A549 (cell line): ENCODE measurements around the gene TXK. TPM values are rescaled to one million over a fixed set of nuclear protein-coding genes. Genes with fewer than 3 reads are reported as not detected.

Source experiments
- ATAC-seq, 2 experiments: fragments of 200-7000 bp in 1 of 2; fragments of >200 bp in 1 of 2; cut with Nextera tagmentation in 1 of 2; cut with Tn5 transposase in 1 of 2; 3 replicates each; pipeline versions ENCODE4 v1.8.0 to v1.9.1; 2018 to 2020; ENCODE audit warnings: mild to moderate bottlenecking in 1 of 2, moderate library complexity in 1 of 2
- CTCF ChIA-PET: fragments of 300-600 bp; sonication (Branson Sonifier 250); formaldehyde crosslinking; extraction: SDS; loops from one replicate; lab custom pipeline; 2021; ENCODE audit warnings: antibody characterized with exemption, inconsistent platforms; lab: Yijun Ruan, JAX
- POLR2A ChIA-PET: fragments of 350-600 bp; formaldehyde crosslinking; extraction: SDS; loops from one replicate; lab custom pipeline; 2021; ENCODE audit warnings: antibody characterized with exemption, inconsistent platforms; lab: Yijun Ruan, JAX
- DNase-seq, 2 experiments: peaks; one replicate each; pipeline versions ENCODE4 v3.0.0 to v3.0.0-alpha.2; 2011 to 2016; ENCODE audit warnings: low read depth in 1 of 2, low spot score in 1 of 2
- FAIRE-seq: peaks from 2 replicates; lab custom pipeline; 2011; peaks lifted over from hg19 to GRCh38; lab: Jason Lieb, UNC
- H3K27ac ChIP-seq, 2 experiments: fragments of >200 bp; sonication (Bioruptor Twin); formaldehyde crosslinking; 3 replicates each; pipeline ENCODE4 v1.5.1; 2016 to 2017
- H3K4me1 ChIP-seq: fragments of >200 bp; sonication (Bioruptor Twin); formaldehyde crosslinking; 3 replicates; pipeline ENCODE4 v1.6.1; 2016
- H3K4me2 ChIP-seq: fragments of >200 bp; sonication (Bioruptor Twin); formaldehyde crosslinking; 3 replicates; pipeline ENCODE4 v1.6.1; 2016
- H3K4me3 ChIP-seq: fragments of >200 bp; sonication (Bioruptor Twin); formaldehyde crosslinking; 3 replicates; pipeline ENCODE4 v1.5.1; 2016
- H3K9me3 ChIP-seq: fragments of >200 bp; sonication (Bioruptor Twin); formaldehyde crosslinking; 3 replicates; pipeline ENCODE4 v1.6.1; 2016
- BHLHE40 ChIP-seq: IDR thresholded peaks from 2 replicates; pipeline ENCODE4 v1.6.1; 2012; ENCODE audit warnings: low read depth, low read length, inconsistent platforms
- CBX2 ChIP-seq: fragments of 200-600 bp; sonication (generic); IDR thresholded peaks from 2 replicates; pipeline ENCODE4 v1.6.1; 2016; ENCODE audit warnings: low read depth, mild to moderate bottlenecking, borderline replicate concordance
- EHF ChIP-seq: fragments of 250-450 bp; sonication (Bioruptor Pico); IDR thresholded peaks from 2 replicates; pipeline ENCODE4 v1.5.0; 2020; ENCODE audit warnings: mild to moderate bottlenecking
- ELK1 ChIP-seq: fragments of 150-350 bp; IDR thresholded peaks from 2 replicates; pipeline ENCODE4 v1.6.1; 2014; ENCODE audit warnings: low read depth, mild to moderate bottlenecking, low read length
- HES2 ChIP-seq: fragments of >200 bp; sonication (Bioruptor Twin); formaldehyde crosslinking; IDR thresholded peaks from 2 replicates; pipeline ENCODE4 v1.6.1; 2016
- HOXB13 ChIP-seq: fragments of 250-450 bp; sonication (Bioruptor Pico); IDR thresholded peaks from 2 replicates; pipeline ENCODE4 v1.5.0; 2020; ENCODE audit warnings: low read depth, mild to moderate bottlenecking, moderate library complexity
- MYC ChIP-seq: IDR thresholded peaks from 2 replicates; pipeline ENCODE4 v1.6.1; 2012; ENCODE audit warnings: mild to moderate bottlenecking, inconsistent platforms, low read length, improper control_type of control experiment, borderline replicate concordance
- RARB ChIP-seq: fragments of 250-450 bp; sonication (Bioruptor Pico); IDR thresholded peaks from 2 replicates; pipeline ENCODE4 v1.8.0; 2021; ENCODE audit warnings: mild to moderate bottlenecking, moderate library complexity
- SREBF2 ChIP-seq: fragments of 450-650 bp; IDR thresholded peaks from 2 replicates; pipeline ENCODE4 v1.6.1; 2014; ENCODE audit warnings: mild to moderate bottlenecking, moderate library complexity
- ZSCAN20 ChIP-seq: fragments of 250-450 bp; sonication (Bioruptor Pico); IDR thresholded peaks from 2 replicates; pipeline ENCODE4 v1.8.0; 2022; ENCODE audit warnings: mild to moderate bottlenecking, moderate library complexity
- WGBS: methylation state at CpG from one replicate; pipeline ENCODE4 v1.1.6; 2017; ENCODE audit errors: missing lambda C conversion rate; 5-methylcytosine and 5-hydroxymethylcytosine counted together
- polyA plus RNA-seq, 4 experiments: library from polyadenylated mRNA; depleted of rRNA in 3 of 4; stranded (reverse); fragments of >200 nt; fragmentation: RNase III in 1 of 4; extraction: RNeasy Plus Mini Kit Qiagen cat#74134 plus additional on column Dnase treatment in 1 of 4; gene quantifications; 2 replicates in 3 of 4; 3 replicates in 1 of 4; pipeline ENCODE4 v1.2.3, GENCODE V29; 2011 to 2017
- TF ChIP-seq, protein P1 (sequence below): fragments of >200 bp; sonication (Bioruptor Twin); formaldehyde crosslinking; IDR thresholded peaks from 3 replicates; pipeline ENCODE4 v1.5.1; 2016
- TF ChIP-seq, protein P2 (sequence below): IDR thresholded peaks from 2 replicates; pipeline ENCODE4 v1.6.1; 2012

Gene TXK
- polyA plus RNA-seq, 2 of the 4 experiments (the other 2 are of a cell fraction): 0.06 to 0.14 TPM

DNA sequence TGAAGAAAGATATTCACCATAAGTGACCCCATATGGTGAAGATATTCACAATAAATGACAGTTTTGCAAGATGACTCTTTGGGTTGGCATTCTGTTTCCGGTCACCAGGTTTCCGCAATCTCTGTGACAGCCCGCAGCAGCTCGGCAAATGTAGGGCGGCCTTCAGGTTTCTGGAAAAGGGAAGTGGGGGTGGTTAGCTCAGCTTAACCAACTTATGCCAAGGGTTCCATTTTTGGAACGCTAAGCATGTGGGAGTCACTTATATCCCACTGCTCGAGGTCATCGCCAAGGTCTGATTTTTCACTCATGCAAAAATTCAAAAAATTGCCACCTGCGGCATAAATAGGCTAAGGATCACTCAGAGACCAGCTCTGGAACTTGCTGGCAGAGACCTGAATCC, 66.5 kb downstream of the TXK start:
- no peak for ATAC-seq
- no peak for FAIRE-seq
- CTCF ChIA-PET: interaction anchor here (1.1 kb wide), 1 partner anchor 33 kb away, joined by 3 read pairs; no protein-coding TSS in a partner anchor
- no peak for TF ChIP-seq CBX2
- TF ChIP-seq MYC: no peak
- POLR2A ChIA-PET: no interaction called here
- H3K27ac ChIP-seq: no peak overlapping the region
- no peak overlapping the region for H3K4me3 ChIP-seq
- no peak for DNase-seq
- no peak overlapping the region for H3K4me2 ChIP-seq
- WGBS: 58% methylated on average over 9 of the region's 9 CpGs
- no peaks in the 10 kb centered on the region for H3K4me1 ChIP-seq
- no peaks in the 10 kb centered on the region for H3K9me3 ChIP-seq

DNA sequence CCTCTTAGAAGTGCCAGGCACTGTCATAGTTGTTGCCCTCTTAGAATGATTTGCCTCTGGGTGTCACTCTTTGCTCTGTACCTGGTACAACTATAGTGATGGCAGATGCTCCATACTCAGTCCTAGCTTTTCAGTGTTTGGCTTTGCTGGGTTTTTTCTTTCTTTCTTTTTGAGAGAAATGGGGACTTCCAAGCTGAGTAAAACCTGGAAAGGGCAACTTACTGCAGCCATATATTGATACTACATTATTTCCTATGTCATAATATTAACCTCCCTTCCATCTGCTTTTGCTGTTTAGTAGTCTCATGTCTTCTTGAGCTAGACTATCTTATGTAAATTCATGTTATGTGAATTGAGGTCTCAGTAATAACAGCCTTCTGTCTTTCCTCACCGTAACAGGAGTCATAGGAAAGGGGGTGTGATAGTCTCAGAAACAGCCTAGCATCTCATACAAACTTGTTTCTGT, 68.4 kb downstream of the TXK start:
- no peak for ATAC-seq
- no peak for FAIRE-seq
- no peak overlapping the region for H3K4me2 ChIP-seq
- CTCF ChIA-PET: no interaction called here
- no peaks in the 10 kb centered on the region for H3K9me3 ChIP-seq
- H3K4me1 ChIP-seq: no peaks in the 10 kb centered on the region
- WGBS: 50% methylated on average over 1 of the region's 1 CpG
- POLR2A ChIA-PET: no interaction called here
- no peak for DNase-seq
- no peak overlapping the region for H3K27ac ChIP-seq
- TF ChIP-seq EHF (no peak), HOXB13 (CRISPR knock-in tag) (no peak), RARB (CRISPR knock-in tag) (no peak)
- TF ChIP-seq, protein P1, sequence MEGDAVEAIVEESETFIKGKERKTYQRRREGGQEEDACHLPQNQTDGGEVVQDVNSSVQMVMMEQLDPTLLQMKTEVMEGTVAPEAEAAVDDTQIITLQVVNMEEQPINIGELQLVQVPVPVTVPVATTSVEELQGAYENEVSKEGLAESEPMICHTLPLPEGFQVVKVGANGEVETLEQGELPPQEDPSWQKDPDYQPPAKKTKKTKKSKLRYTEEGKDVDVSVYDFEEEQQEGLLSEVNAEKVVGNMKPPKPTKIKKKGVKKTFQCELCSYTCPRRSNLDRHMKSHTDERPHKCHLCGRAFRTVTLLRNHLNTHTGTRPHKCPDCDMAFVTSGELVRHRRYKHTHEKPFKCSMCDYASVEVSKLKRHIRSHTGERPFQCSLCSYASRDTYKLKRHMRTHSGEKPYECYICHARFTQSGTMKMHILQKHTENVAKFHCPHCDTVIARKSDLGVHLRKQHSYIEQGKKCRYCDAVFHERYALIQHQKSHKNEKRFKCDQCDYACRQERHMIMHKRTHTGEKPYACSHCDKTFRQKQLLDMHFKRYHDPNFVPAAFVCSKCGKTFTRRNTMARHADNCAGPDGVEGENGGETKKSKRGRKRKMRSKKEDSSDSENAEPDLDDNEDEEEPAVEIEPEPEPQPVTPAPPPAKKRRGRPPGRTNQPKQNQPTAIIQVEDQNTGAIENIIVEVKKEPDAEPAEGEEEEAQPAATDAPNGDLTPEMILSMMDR: no peak
- TF ChIP-seq, protein P2, sequence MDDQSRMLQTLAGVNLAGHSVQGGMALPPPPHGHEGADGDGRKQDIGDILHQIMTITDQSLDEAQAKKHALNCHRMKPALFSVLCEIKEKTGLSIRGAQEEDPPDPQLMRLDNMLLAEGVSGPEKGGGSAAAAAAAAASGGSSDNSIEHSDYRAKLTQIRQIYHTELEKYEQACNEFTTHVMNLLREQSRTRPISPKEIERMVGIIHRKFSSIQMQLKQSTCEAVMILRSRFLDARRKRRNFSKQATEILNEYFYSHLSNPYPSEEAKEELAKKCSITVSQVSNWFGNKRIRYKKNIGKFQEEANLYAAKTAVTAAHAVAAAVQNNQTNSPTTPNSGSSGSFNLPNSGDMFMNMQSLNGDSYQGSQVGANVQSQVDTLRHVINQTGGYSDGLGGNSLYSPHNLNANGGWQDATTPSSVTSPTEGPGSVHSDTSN: no peak
- H3K4me3 ChIP-seq: no peak overlapping the region

DNA sequence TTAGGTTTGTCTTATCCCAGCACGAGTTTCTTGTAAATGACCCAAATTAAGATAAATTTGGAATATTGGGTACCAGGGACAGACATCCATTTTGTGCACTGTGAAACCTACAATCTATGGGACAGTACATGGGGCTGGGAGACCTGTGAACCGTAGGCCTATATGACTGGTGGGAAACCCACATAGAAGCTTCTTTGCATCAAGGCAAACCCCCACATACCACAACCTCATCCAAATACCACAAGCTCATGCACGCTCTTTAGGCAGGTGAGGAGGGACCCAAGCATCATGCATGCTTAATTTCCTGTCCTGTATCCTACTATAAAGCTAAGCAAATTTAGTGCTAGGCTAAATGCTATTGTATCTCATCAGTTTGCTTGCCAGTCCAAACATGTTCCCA, 69.7 kb downstream of the TXK start:
- Histone ChIP-seq H3K4me3 (no peak overlapping the region), H3K4me1 (no peaks in the 10 kb centered on the region)
- TF ChIP-seq SREBF2 (no peak), BHLHE40 (no peak), ZSCAN20 (CRISPR knock-in tag) (no peak), ELK1 (no peak), HES2 (no peak), HOXB13 (CRISPR knock-in tag) (no peak)
- TF ChIP-seq, protein P2: no peak
- TF ChIP-seq, all 56 proteins: peak for 0
- ATAC-seq (no peak), FAIRE-seq (no peak), DNase-seq (no peak)
- POLR2A ChIA-PET: no interaction called here
- no peaks in the 10 kb centered on the region for H3K9me3 ChIP-seq
- no peak overlapping the region for H3K4me2 ChIP-seq
- no peak overlapping the region for H3K27ac ChIP-seq
- 21% methylated on average over 3 of the region's 3 CpGs for WGBS
- CTCF ChIA-PET: no interaction called here
